ENCODE results near the gene TNNT3. TPM values are rescaled to one million over a fixed set of nuclear protein-coding genes. Genes with fewer than 3 reads are reported as not detected.
"Not testable (repeated sequence)": the region's sequence is repeated elsewhere in the genome, so short reads cannot be mapped to it uniquely, and the experiment has no call there.

Gene TNNT3
- total and polyA plus RNA-seq, 2 donors from 2014 or later: 0.60 TPM; not detected in 1

- no peaks in the 10 kb centered on the region for H3K4me1 ChIP-seq (ENCODE audit: control insufficient read depth in 2 of 3, insufficient read depth in 2 of 3, low read depth in 1 of 3, low read length in 3 of 3)
- no peak for TF ChIP-seq CTCF (IDR thresholded peaks at IDR 0.05; ENCODE audit: borderline replicate concordance, extremely low read depth, insufficient read depth)
- H3K9me3 ChIP-seq (ENCODE audit: control insufficient read depth in 2 of 3, insufficient read depth in 1 of 3, low read length in 3 of 3): no peaks in the 10 kb centered on the region
- H3K36me3 ChIP-seq (ENCODE audit: control insufficient read depth in 2 of 3, insufficient read depth in 3 of 3, low read length in 3 of 3): no peaks in the 10 kb centered on the region
- peak in 1 of 5 donors; percentile 61 for DNase-seq
- no peak overlapping the region for H3K9ac ChIP-seq (ENCODE audit: low read length in 3 of 3)
- H3K27ac ChIP-seq (ENCODE audit: low read depth in 2 of 2, low read length in 2 of 2): no peak overlapping the region
- no peaks in the 10 kb centered on the region for H3K27me3 ChIP-seq (ENCODE audit: control insufficient read depth, insufficient read depth, low read length)
- intact Hi-C loops (cut with DNase I): no loop called here
- FAIRE-seq: no peak
- no peak overlapping the region for H3K4me3 ChIP-seq (ENCODE audit: low read length in 3 of 3)
Measured at GRCh38 chr11:1937616-1938342, 18.3 kb downstream of the TNNT3 start.

GRCh38 chr11:1938343-1939005 lies 19.0 kb downstream of the TNNT3 start:
- intact Hi-C loops (cut with DNase I): no loop called here
- no peak overlapping the region for H3K9ac ChIP-seq (ENCODE audit: low read length in 3 of 3)
- H3K4me1 ChIP-seq (ENCODE audit: control insufficient read depth in 2 of 3, insufficient read depth in 2 of 3, low read depth in 1 of 3, low read length in 3 of 3): no peaks in the 10 kb centered on the region
- FAIRE-seq (no peak), DNase-seq (peak in 1 of 5 donors; percentile 63)
- no peaks in the 10 kb centered on the region for H3K27me3 ChIP-seq (ENCODE audit: control insufficient read depth, insufficient read depth, low read length)
- no peaks in the 10 kb centered on the region for H3K9me3 ChIP-seq (ENCODE audit: control insufficient read depth in 2 of 3, insufficient read depth in 1 of 3, low read length in 3 of 3)
- no peaks in the 10 kb centered on the region for H3K36me3 ChIP-seq (ENCODE audit: control insufficient read depth in 2 of 3, insufficient read depth in 3 of 3, low read length in 3 of 3)
- no peak overlapping the region for H3K4me3 ChIP-seq (ENCODE audit: low read length in 3 of 3)
- no peak overlapping the region for H3K27ac ChIP-seq (ENCODE audit: low read depth in 2 of 2, low read length in 2 of 2)
- no peak for TF ChIP-seq CTCF (IDR thresholded peaks at IDR 0.05; ENCODE audit: borderline replicate concordance, extremely low read depth, insufficient read depth)

GRCh38 chr11:1939006-1939625 lies 19.6 kb downstream of the TNNT3 start:
- no peak overlapping the region for H3K4me3 ChIP-seq (ENCODE audit: low read length in 3 of 3)
- no peaks in the 10 kb centered on the region for H3K4me1 ChIP-seq (ENCODE audit: control insufficient read depth in 2 of 3, insufficient read depth in 2 of 3, low read depth in 1 of 3, low read length in 3 of 3)
- intact Hi-C loops (cut with DNase I): no loop called here
- H3K9me3 ChIP-seq (ENCODE audit: control insufficient read depth in 2 of 3, insufficient read depth in 1 of 3, low read length in 3 of 3): no peaks in the 10 kb centered on the region
- H3K27me3 ChIP-seq (ENCODE audit: control insufficient read depth, insufficient read depth, low read length): no peaks in the 10 kb centered on the region
- no peak for TF ChIP-seq CTCF (IDR thresholded peaks at IDR 0.05; ENCODE audit: borderline replicate concordance, extremely low read depth, insufficient read depth)
- H3K27ac ChIP-seq (ENCODE audit: low read depth in 2 of 2, low read length in 2 of 2): no peak overlapping the region
- H3K9ac ChIP-seq (ENCODE audit: low read length in 3 of 3): no peak overlapping the region
- FAIRE-seq: no peak
- H3K36me3 ChIP-seq (ENCODE audit: control insufficient read depth in 2 of 3, insufficient read depth in 3 of 3, low read length in 3 of 3): no peaks in the 10 kb centered on the region
- DNase-seq: peak in 3 of 5 donors; percentile 59 to 77 (median 64)

- H3K27me3 ChIP-seq (ENCODE audit: control insufficient read depth, insufficient read depth, low read length); H3K9me3 ChIP-seq (ENCODE audit: control insufficient read depth in 2 of 3, insufficient read depth in 1 of 3, low read length in 3 of 3); H3K4me3 ChIP-seq (ENCODE audit: low read length in 3 of 3); H3K36me3 ChIP-seq (ENCODE audit: control insufficient read depth in 2 of 3, insufficient read depth in 3 of 3, low read length in 3 of 3); intact Hi-C loops (cut with DNase I); H3K27ac ChIP-seq (ENCODE audit: low read depth in 2 of 2, low read length in 2 of 2); H3K4me1 ChIP-seq (ENCODE audit: control insufficient read depth in 2 of 3, insufficient read depth in 2 of 3, low read depth in 1 of 3, low read length in 3 of 3); H3K9ac ChIP-seq (ENCODE audit: low read length in 3 of 3); FAIRE-seq: not testable (repeated sequence)
- DNase-seq: peak in 3 of 5 donors; percentile 11 to 56 (median 35)
Measured at GRCh38 chr11:1939788-1940187, 20.3 kb downstream of the TNNT3 start.

Measured in kidney (tissue), 14 donors.